Common myeloid progenitor, CD34-positive (primary cell): ENCODE results near the gene ZNF792.
A peak's percentile ranks its signal among the peaks of the same experiment; 100 is the strongest.

Experiments used
- CTCF ChIA-PET: fragments of 350-600 bp; sonication (Branson Sonifier 250); formaldehyde crosslinking; loops from one replicate; lab custom pipeline; 2021; ENCODE audit warnings: antibody characterized with exemption; lab: Charles Lee
- POLR2A ChIA-PET: fragments of 350-600 bp; sonication (Branson Sonifier 250); formaldehyde crosslinking; loops from one replicate; lab custom pipeline; 2021; ENCODE audit warnings: antibody characterized with exemption; lab: Charles Lee
- DNase-seq, 3 donors: peaks; one replicate each; pipeline versions ENCODE4 v3.0.0 to v3.0.0-alpha.2; 2013
- H3K27ac ChIP-seq, 2 experiments: 1 replicate in 1 of 2; 2 replicates in 1 of 2; pipeline ENCODE4 v1.7.0; 2013; ENCODE audit warnings: inconsistent platforms in 2 of 2, low read length in 2 of 2, mild to moderate bottlenecking in 2 of 2, low read depth in 1 of 2, moderate library complexity in 1 of 2; ENCODE audit not compliant: severe bottlenecking in 2 of 2, insufficient read depth in 1 of 2, poor library complexity in 1 of 2
- H3K27me3 ChIP-seq, 5 experiments: replicated peaks in 2 of 5; 1 replicate in 3 of 5; 2 replicates in 2 of 5; pipeline versions ENCODE4 v1.6.1 to v1.7.0; 2013; ENCODE audit warnings: low read length in 4 of 5, mild to moderate bottlenecking in 2 of 5, moderate library complexity in 2 of 5, inconsistent platforms in 1 of 5; ENCODE audit not compliant: insufficient read depth in 5 of 5, control insufficient read depth in 4 of 5
- H3K36me3 ChIP-seq, 4 experiments: 1 replicate in 2 of 4; 2 replicates in 2 of 4; pipeline versions ENCODE4 v1.6.1 to v1.7.0; 2013; ENCODE audit warnings: low read length in 3 of 4, control low read depth in 1 of 4, mild to moderate bottlenecking in 1 of 4; ENCODE audit not compliant: control insufficient read depth in 4 of 4, insufficient read depth in 4 of 4
- H3K4me1 ChIP-seq, 4 experiments: 1 replicate in 3 of 4; 2 replicates in 1 of 4; pipeline versions ENCODE4 v1.6.1 to v1.7.1; 2013; ENCODE audit warnings: low read length in 3 of 4, mild to moderate bottlenecking in 3 of 4, control low read depth in 1 of 4, inconsistent platforms in 1 of 4, moderate library complexity in 1 of 4; ENCODE audit not compliant: control insufficient read depth in 4 of 4, insufficient read depth in 4 of 4; ENCODE audit errors: control extremely low read depth in 1 of 4
- H3K4me3 ChIP-seq, 7 experiments: 1 replicate in 4 of 7; 2 replicates in 3 of 7; pipeline versions ENCODE4 v1.5.1 to v1.7.0; 2013; ENCODE audit warnings: mild to moderate bottlenecking in 7 of 7, low read length in 6 of 7, moderate library complexity in 6 of 7, inconsistent platforms in 2 of 7, low read depth in 2 of 7, control low read depth in 1 of 7; ENCODE audit not compliant: insufficient read depth in 4 of 7, control insufficient read depth in 1 of 7; ENCODE audit errors: extremely low read depth in 1 of 7
- H3K9me3 ChIP-seq, 5 experiments: 1 replicate in 4 of 5; 2 replicates in 1 of 5; pipeline versions ENCODE4 v1.6.1 to v1.7.1; 2013; ENCODE audit warnings: low read length in 4 of 5, mild to moderate bottlenecking in 2 of 5, inconsistent platforms in 1 of 5, low read depth in 1 of 5, moderate library complexity in 1 of 5; ENCODE audit not compliant: control insufficient read depth in 4 of 5, insufficient read depth in 2 of 5; ENCODE audit errors: control extremely low read depth in 1 of 5
- WGBS: methylation state at CpG from one replicate; pipeline ENCODE4 v1.1.5; 2013; ENCODE audit not compliant: insufficient coverage; 5-methylcytosine and 5-hydroxymethylcytosine counted together

Gene ZNF792

GRCh38 chr19:34959021-34959420, 5.0 kb downstream of the ZNF792 start:
- DNase-seq: no peak
- WGBS: 67% methylated on average over 3 of the region's 7 CpGs
- H3K9me3 ChIP-seq: peaks cover 17 to 77% (median 64%) of the 10 kb centered on the region in 5 experiments
- H3K27ac ChIP-seq: no peak overlapping the region
- H3K4me3 ChIP-seq: peak overlapping the region in 2 of 7 experiments; percentile 37 to 62
- H3K36me3 ChIP-seq: peaks cover 36 to 73% (median 57%) of the 10 kb centered on the region in 4 experiments
- POLR2A ChIA-PET: no interaction called here
- H3K27me3 ChIP-seq: no peaks in the 10 kb centered on the region
- CTCF ChIA-PET: no interaction called here
- H3K4me1 ChIP-seq: peaks cover 4 to 19% (median 17%) of the 10 kb centered on the region in 4 experiments

- 98% methylated on average over 14 of the region's 22 CpGs for WGBS
- DNase-seq: peak in 1 of 3 donors; percentile 30
- peak overlapping the region in 2 of 7 experiments; percentile 37 to 62 for H3K4me3 ChIP-seq
- CTCF ChIA-PET: no interaction called here
- no peak overlapping the region for H3K27ac ChIP-seq
- peaks cover 17 to 86% (median 64%) of the 10 kb centered on the region in 5 experiments for H3K9me3 ChIP-seq
- H3K36me3 ChIP-seq: peaks cover 41 to 82% (median 57%) of the 10 kb centered on the region in 4 experiments
- H3K27me3 ChIP-seq: no peaks in the 10 kb centered on the region
- POLR2A ChIA-PET: no interaction called here
- peaks cover 4 to 16% (median 13%) of the 10 kb centered on the region in 4 experiments for H3K4me1 ChIP-seq
These were observed 5.9 kb downstream of the ZNF792 start for GRCh38 chr19:34957830-34958751.

- CTCF ChIA-PET: no interaction called here
- H3K36me3 ChIP-seq: peaks cover 31 to 85% (median 36%) of the 10 kb centered on the region in 4 experiments
These were observed 10.9 kb downstream of the ZNF792 start for GRCh38 chr19:34953092-34953491.

GRCh38 chr19:34943861-34944573, 20.0 kb downstream of the ZNF792 start:
- peaks cover 13 to 84% (median 38%) of the 10 kb centered on the region in 5 experiments for H3K9me3 ChIP-seq
- DNase-seq: no peak
- H3K4me3 ChIP-seq: no peak overlapping the region
- H3K27ac ChIP-seq: no peak overlapping the region
- 95% methylated on average over 13 of the region's 13 CpGs for WGBS
- ChIA-PET CTCF (no interaction called here), POLR2A (no interaction called here)
- H3K36me3 ChIP-seq: peaks cover 0 to 64% (median 22%) of the 10 kb centered on the region in 4 experiments
- H3K4me1 ChIP-seq: no peaks in the 10 kb centered on the region
- H3K27me3 ChIP-seq: no peaks in the 10 kb centered on the region

More at GRCh38 chr19:34953092-34953491, 10.9 kb downstream of the ZNF792 start:
- H3K27ac ChIP-seq: no peak overlapping the region
- no peaks in the 10 kb centered on the region for H3K4me1 ChIP-seq
- POLR2A ChIA-PET: no interaction called here
- H3K9me3 ChIP-seq: peaks cover 30 to 91% (median 41%) of the 10 kb centered on the region in 5 experiments
- no peak overlapping the region for H3K4me3 ChIP-seq
- peak in 1 of 3 donors; percentile 41 for DNase-seq
- no peaks in the 10 kb centered on the region for H3K27me3 ChIP-seq

GRCh38 chr19:34938886-34939285, 25.1 kb downstream of the ZNF792 start:
- Histone ChIP-seq H3K27me3 (no peaks in the 10 kb centered on the region), H3K4me1 (no peaks in the 10 kb centered on the region), H3K36me3 (peaks cover 3 to 70% (median 26%) of the 10 kb centered on the region in 4 experiments), H3K9me3 (peaks cover 4 to 56% (median 22%) of the 10 kb centered on the region in 5 experiments), H3K27ac (no peak overlapping the region), H3K4me3 (no peak overlapping the region)
- DNase-seq: no peak
- ChIA-PET CTCF (no interaction called here), POLR2A (no interaction called here)
- 86% methylated on average over 4 of the region's 10 CpGs for WGBS

GRCh38 chr19:34936184-34936583, 27.8 kb downstream of the ZNF792 start:
- 100% methylated on average over 3 of the region's 4 CpGs for WGBS
- ChIA-PET CTCF (no interaction called here), POLR2A (no interaction called here)

More at GRCh38 chr19:34936184-34936583, 27.8 kb downstream of the ZNF792 start:
- Histone ChIP-seq H3K27me3 (no peaks in the 10 kb centered on the region), H3K27ac (no peak overlapping the region), H3K4me1 (no peaks in the 10 kb centered on the region), H3K4me3 (no peak overlapping the region), H3K36me3 (peaks cover 10 to 79% (median 35%) of the 10 kb centered on the region in 4 experiments), H3K9me3 (peaks cover 2 to 32% (median 12%) of the 10 kb centered on the region in 5 experiments)
- no peak for DNase-seq
